GM19468 (cell line): Measurements from ENCODE around the gene SOX9.
"Not testable (repeated sequence)": the region's sequence is repeated elsewhere in the genome, so short reads cannot be mapped to it uniquely, and the experiment has no call there.

ENCODE experiments used
- ATAC-seq: cut with Tn5 transposase; IDR thresholded peaks from one replicate; pipeline ENCODE4 v1.9.1; 2021; ENCODE audit warnings: mild to moderate bottlenecking, moderate library complexity, moderate number of reproducible peaks; ENCODE audit not compliant: unreplicated experiment; ENCODE audit errors: extremely low read depth

Gene SOX9

GRCh38 chr17:72110231-72110941 is 10.4 kb upstream of the SOX9 start:
- no peak for ATAC-seq

DNA sequence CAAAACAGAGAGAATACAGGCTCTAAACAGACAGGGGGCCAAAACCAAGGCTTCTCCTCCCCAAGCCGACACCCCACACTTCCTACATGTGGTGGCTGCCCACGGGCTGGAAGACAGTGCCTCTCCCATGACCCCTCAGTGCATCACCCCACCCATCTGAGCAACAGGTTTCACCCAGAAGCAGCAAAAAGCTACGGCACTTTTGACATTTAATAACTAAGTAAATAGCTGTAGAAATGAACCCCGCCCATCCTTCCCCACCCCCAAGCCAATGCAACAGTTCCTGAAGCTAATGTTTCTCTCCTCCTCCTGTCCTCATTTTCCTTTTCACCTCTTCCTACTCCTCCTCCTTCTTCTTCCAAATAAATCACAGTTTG is 9.9 kb upstream of the SOX9 start:
- ATAC-seq: no peak

DNA sequence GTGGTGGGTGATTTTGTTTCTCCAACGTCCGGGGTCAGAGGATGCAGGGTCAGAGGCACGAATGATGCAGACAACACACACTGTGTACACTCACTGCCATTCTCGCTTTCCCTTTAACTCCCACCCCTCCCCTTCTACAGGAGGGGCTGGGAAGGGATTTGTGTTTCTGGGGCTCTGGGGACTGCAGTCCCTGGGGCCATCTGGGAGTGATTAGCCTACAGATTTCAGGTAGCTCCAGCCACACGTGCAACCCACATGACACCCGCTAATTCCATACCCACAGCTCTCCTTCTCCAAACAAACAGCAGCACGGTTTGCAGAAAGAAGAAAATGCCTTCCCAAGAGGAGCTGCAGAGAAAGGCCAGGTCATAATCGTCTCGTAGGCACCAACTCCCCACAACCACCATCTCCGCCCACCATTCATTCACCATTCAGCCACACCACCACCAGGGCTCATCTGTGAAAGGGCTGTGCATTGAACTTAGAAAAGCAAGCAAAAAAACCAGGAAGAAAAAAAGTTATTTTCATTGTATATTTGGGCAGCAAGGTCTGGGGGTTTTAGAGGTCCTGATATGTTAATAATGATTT is 9.4 kb upstream of the SOX9 start:
- no peak for ATAC-seq

DNA sequence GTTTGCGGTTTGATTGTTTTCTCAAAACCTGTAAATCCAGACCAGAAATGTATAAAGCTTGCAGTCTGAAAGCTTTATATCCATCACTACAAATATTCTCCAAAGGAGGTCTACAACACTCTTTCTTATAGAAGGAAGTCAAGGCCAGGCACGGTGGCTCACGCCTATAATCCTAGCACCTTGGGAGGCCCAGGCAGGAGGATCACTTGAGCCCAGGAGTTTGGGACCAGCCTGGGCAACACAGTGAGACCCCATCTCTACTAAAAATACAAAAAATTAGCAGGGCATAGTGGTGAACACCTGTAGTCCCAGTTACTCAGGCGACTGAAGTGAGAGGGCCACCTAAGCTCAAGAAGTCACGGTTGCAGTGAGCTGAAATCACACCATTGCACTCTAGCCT is 8.9 kb upstream of the SOX9 start:
- ATAC-seq: not testable (repeated sequence)

DNA sequence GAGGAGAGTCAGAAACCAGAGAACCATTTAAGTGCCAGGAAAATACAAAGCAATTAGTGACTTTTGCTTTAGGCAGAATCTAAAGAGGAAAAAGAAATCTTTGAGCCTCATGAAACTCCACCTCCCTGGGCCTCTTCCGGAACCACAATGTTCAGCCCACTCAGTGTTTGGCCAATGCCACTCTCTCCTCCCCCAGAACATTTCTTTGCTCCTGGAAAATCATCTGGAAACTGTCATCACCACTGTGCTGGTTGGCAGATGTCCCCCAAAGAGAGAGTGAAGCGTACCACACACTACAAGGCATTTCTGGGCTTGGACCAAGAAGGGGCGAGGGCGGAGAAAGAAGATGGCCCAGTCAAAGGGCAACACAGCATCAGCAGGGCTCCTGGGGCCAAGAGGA is 7.1 kb upstream of the SOX9 start:
- no peak for ATAC-seq

DNA sequence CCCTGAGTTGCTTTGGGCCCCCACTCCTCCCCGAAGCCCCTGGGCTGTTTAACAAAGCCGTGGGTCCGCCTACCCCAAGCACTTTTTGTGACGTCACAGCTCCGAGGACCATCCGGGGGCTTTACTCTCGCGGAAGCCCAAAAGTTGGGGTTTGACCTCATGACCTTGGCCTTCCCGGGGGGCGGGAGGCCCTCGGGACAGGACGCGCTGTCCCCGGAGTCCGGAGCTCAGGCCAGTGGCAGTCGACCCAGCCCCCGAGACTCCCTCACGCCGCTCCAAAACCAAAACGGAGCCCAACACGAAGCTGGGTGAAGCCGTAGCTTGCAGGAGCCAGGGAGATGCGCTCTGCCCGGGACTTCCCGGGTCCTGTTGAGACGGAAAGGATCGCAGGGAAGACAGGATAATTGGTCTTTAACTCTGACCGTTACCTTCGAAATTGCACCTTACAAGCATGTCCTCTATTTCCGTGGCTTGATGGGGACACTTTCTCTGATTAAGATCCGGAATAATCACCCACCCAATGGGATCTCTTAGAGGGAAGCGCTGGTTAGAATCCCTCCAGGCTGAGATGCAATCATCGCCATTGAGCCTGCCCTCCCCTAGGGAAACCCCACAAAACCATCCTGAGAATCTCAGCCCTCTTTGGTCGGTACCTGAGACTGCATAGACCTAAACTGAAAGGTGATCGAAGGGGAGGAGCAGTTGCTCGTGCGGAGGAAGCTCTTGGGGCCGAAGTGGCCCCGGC is 4.9 kb upstream of the SOX9 start:
- no peak for ATAC-seq

DNA sequence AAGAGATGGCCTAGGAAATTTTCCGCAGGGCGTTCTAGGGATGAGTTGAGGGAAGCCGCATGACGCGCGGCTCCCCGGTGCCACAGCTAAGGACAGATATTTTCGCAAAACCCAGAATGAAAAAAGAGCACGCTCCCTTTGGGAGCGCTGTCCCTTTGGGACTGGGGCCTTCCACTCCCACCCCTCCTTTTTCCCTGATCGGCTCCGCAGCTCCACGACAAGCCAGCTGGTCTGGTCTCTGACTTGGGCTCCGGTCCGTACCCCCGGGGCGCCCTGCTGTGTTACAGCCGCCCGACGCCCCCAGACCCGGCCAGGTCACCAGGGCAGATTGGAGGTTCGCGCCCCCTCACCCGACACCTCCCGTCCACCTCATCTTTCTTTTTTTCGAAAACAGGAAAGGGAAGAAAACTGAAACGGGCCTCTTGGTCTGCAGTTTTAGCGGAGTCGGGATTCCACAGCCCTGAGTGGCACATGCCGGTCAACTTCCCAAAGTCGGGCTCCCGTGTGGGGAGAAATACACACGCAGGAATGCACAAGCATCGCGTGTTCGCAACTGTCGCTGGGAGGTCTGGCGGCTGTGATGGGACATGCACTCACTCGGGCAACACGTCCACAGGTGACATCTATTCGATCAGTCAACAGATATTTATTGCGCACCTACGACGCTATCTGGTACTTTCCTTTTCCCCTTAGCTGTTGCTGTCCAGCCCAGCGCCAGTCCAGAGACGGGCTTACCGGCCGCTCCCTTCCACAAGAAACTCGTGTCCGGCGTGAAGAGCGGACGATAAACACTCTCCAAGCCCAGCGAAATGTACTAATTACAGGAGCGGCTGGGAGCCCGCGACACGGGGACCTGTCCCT is 3.9 kb upstream of the SOX9 start:
- no peak for ATAC-seq

GRCh38 chr17:72117535-72118334 is 3.1 kb upstream of the SOX9 start:
- ATAC-seq: no peak

DNA sequence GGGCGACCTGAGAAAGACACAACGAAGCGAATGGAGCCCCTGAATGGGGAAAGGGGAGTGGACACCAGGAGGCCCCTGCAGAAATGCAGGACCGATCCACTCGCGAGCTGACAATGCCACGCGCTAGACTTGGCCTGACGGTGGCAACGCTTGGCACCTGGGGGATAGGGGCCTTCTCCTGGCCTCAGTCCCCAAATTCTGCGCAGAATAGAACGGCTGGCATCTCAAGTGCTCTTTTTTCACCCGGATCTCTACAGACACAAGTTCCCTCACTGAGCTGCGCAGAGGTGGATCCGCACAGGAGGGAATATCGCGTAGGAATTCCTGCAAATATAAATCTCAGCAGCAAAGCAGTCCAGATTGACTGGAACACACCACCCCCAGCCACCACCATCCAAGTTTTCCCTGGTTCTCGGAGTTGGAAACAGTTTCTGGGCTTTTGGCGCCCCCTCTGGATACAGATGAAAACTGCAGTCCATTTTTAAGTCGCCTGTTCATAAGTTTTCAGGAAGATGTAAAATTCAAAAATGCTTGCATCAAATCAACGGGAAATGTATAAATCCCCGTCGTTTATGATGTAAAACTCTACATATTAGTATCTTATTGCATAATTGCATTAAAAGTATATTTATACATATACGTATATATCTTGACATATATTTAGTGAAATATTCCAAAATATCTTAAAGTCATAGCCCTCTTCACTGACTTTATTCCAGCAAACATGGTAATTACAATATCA is 2.3 kb upstream of the SOX9 start:
- no peak for ATAC-seq

GRCh38 chr17:72119077-72119872 is 1.5 kb upstream of the SOX9 start:
- no peak for ATAC-seq

- no peak for ATAC-seq
Measured at GRCh38 chr17:72119873-72120641, 763 bp upstream of the SOX9 start.

DNA sequence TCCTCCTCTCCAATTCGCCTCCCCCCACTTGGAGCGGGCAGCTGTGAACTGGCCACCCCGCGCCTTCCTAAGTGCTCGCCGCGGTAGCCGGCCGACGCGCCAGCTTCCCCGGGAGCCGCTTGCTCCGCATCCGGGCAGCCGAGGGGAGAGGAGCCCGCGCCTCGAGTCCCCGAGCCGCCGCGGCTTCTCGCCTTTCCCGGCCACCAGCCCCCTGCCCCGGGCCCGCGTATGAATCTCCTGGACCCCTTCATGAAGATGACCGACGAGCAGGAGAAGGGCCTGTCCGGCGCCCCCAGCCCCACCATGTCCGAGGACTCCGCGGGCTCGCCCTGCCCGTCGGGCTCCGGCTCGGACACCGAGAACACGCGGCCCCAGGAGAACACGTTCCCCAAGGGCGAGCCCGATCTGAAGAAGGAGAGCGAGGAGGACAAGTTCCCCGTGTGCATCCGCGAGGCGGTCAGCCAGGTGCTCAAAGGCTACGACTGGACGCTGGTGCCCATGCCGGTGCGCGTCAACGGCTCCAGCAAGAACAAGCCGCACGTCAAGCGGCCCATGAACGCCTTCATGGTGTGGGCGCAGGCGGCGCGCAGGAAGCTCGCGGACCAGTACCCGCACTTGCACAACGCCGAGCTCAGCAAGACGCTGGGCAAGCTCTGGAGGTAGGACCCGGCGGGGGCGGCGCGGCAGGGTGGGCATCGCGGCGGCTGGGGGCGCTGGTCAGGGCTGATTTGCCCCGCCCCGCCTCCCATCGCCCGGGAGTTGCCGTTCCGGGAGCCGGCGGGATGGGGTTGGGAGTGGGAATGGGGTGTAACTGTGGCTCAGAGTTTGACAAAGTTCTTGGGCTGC is 567 bp downstream of the SOX9 start:
- ATAC-seq: no peak

DNA sequence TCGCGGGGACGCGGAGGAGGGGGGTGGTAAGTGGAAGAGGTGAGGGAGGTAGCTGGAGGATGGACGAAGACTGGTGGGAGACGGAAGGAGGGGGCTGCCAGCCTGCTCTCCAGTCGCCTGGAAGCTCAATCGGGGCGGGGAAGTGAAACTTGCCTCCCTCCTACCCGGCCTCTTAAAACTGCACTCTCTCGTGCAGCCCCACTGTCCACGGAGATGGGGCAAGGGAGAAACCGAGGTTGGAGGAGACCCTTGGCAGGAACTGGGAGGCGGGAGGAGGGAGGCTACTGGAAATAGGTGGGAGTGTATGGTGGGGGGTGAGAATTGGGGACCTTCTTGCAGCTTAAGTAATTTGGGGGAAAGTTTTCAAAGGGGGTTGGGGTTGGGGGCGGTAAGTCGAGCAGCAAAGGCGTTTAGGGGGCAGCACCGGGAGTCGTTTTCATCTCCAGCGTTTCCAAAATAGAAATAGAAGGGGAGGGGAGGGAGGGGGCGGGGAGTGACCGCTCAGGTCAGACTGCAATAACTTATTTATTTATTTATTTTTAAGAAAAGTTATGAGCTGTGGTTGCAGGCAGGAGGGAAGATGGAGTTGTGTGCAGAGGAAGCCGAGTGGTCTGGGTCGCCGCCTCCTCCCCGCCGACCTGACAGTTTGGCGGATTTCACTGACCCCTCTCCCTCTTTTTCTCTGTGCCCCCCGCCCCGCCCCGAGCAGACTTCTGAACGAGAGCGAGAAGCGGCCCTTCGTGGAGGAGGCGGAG is 1.4 kb downstream of the SOX9 start:
- ATAC-seq: no peak

DNA sequence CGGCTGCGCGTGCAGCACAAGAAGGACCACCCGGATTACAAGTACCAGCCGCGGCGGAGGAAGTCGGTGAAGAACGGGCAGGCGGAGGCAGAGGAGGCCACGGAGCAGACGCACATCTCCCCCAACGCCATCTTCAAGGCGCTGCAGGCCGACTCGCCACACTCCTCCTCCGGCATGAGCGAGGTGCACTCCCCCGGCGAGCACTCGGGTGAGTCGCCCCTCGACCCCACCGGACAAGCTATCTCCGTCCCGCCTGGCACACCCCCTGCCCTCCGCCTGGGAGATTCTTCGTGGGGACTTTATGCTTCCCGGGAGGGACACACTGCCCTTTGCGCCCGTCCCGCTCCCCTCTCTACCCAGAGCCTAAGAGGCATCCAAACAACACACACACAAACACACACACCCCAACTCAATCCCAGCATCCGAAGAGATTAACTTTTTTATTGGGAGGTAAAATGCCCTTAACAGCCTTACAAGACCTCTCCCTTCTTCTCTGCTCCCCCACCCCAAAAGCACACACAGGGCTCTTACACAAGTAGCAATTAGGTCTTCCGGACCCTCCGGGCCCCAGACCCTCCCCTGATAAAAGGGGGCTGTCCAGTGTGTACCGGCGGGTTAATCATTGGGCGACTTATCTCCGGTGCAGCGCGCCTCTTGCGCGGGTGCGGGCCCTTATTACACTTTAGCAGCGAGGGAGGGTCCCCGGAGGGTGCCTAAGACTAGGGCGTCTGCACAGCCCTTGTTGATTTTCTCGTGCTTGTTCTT is 2.1 kb downstream of the SOX9 start:
- no peak for ATAC-seq
